ENCODE measurements around the gene PFN4. TPM values are rescaled to one million over a fixed set of nuclear protein-coding genes. Genes with fewer than 3 reads are reported as not detected.

The PFN4 gene
- total RNA-seq, 1 donor from 2014 or later, result 1.4 TPM

DNA sequence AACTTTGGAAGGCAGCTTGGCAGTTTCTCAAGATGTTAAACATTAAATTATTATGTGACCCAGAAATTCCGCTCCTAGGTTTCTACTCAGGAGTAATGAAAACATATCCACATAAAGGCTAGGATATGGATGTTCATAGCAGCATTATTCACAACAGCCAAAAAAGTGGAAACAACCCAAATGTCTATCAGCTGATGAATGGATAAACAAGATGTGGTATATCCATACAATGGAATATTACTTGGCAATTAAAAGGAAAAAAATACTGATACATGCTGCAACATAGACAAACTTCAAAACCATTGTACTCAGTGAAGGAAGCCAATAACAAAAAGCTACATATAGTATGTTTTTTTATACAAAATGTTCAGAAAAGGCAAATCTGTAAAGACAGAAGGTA lies 39.4 kb upstream of the PFN4 start:
- Mint-ChIP-seq H3K36me3 (ENCODE audit: low read depth) (peaks cover 25% of the 10 kb centered on the region), H3K9me3 (ENCODE audit: low read depth) (peaks cover 8% of the 10 kb centered on the region), H3K27ac (ENCODE audit: unreplicated experiment) (no peak overlapping the region), H3K27me3 (ENCODE audit: low read depth) (no peaks in the 10 kb centered on the region), H3K4me1 (ENCODE audit: low read depth) (no peaks in the 10 kb centered on the region), H3K4me3 (ENCODE audit: unreplicated experiment) (no peak overlapping the region)
- TF ChIP-seq CTCF (IDR thresholded peaks at IDR 0.05), result no peak
- DNase-seq (ENCODE audit: low spot score), result no peak

GRCh38 chr2:24160761-24161160 lies 37.6 kb upstream of the PFN4 start:
- H3K27me3 Mint-ChIP-seq (ENCODE audit: low read depth), result no peaks in the 10 kb centered on the region
- no peaks in the 10 kb centered on the region for H3K4me1 Mint-ChIP-seq (ENCODE audit: low read depth)
- H3K36me3 Mint-ChIP-seq (ENCODE audit: low read depth), result peaks cover 29% of the 10 kb centered on the region
- DNase-seq (ENCODE audit: low spot score), result no peak
- TF ChIP-seq CTCF (IDR thresholded peaks at IDR 0.05), result no peak
- no peak overlapping the region for H3K4me3 Mint-ChIP-seq (ENCODE audit: unreplicated experiment)
- peaks cover 8% of the 10 kb centered on the region for H3K9me3 Mint-ChIP-seq (ENCODE audit: low read depth)
- H3K27ac Mint-ChIP-seq (ENCODE audit: unreplicated experiment), result no peak overlapping the region

DNA sequence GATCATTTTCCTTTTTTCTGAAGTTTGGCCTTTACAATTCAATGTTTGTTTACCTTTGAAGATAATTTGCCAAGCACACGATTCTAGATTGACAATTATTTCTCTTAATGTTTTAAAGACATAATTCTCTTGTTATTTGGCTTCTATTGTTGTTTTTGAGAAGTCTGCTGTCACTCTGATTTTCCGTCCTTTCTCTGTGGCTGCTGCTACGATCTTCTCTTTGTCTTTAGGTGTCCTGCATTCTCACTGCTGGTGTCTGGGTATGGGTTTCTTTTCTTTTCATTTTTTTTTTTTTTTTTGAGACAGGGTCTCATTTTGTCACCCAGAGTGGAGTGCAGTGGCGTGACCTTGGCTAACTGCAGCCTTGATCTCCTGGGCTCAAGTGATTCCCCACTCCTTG lies 36.6 kb upstream of the PFN4 start:
- no peak for DNase-seq (ENCODE audit: low spot score)
- Mint-ChIP-seq H3K27ac (ENCODE audit: unreplicated experiment) (no peak overlapping the region), H3K4me3 (ENCODE audit: unreplicated experiment) (no peak overlapping the region), H3K27me3 (ENCODE audit: low read depth) (no peaks in the 10 kb centered on the region), H3K9me3 (ENCODE audit: low read depth) (peaks cover 8% of the 10 kb centered on the region), H3K4me1 (ENCODE audit: low read depth) (no peaks in the 10 kb centered on the region), H3K36me3 (ENCODE audit: low read depth) (peaks cover 31% of the 10 kb centered on the region)
- no peak for TF ChIP-seq CTCF (IDR thresholded peaks at IDR 0.05)

- Mint-ChIP-seq H3K4me3 (ENCODE audit: unreplicated experiment) (no peak overlapping the region), H3K9me3 (ENCODE audit: low read depth) (peaks cover 8% of the 10 kb centered on the region), H3K36me3 (ENCODE audit: low read depth) (peaks cover 29% of the 10 kb centered on the region), H3K27me3 (ENCODE audit: low read depth) (no peaks in the 10 kb centered on the region), H3K4me1 (ENCODE audit: low read depth) (no peaks in the 10 kb centered on the region), H3K27ac (ENCODE audit: unreplicated experiment) (no peak overlapping the region)
- DNase-seq (ENCODE audit: low spot score), result no peak
- no peak for TF ChIP-seq CTCF (IDR thresholded peaks at IDR 0.05)
Observed at GRCh38 chr2:24158131-24158530, 35.0 kb upstream of the PFN4 start.

DNA sequence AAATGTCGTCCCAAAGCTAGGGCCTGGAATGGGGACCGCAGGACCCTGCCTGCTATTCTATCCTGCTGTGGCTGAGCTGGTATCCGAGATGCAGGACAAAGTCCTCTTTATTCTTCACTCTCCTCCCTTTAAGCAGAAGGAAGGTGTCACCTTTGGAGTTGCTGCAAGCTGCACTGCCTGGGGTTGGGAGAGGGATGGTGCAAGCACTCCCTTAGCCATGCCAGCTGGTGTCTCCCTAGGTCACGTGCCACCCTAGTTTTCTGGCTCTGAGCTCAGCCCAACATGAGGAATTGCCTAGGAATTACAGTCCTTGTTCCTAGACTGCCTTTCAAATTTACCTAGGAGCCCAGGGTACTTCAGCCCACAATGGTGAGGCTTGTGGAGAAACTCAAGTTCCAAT lies 30.3 kb upstream of the PFN4 start:
- Mint-ChIP-seq H3K4me3 (ENCODE audit: unreplicated experiment) (no peak overlapping the region), H3K36me3 (ENCODE audit: low read depth) (peaks cover 27% of the 10 kb centered on the region), H3K27me3 (ENCODE audit: low read depth) (no peaks in the 10 kb centered on the region), H3K27ac (ENCODE audit: unreplicated experiment) (no peak overlapping the region), H3K9me3 (ENCODE audit: low read depth) (peaks cover 7% of the 10 kb centered on the region), H3K4me1 (ENCODE audit: low read depth) (no peaks in the 10 kb centered on the region)
- TF ChIP-seq CTCF (IDR thresholded peaks at IDR 0.05), result no peak
- no peak for DNase-seq (ENCODE audit: low spot score)

Measured in chondrocyte (in vitro differentiated cells).